Caco-2 (cell line): ENCODE measurements around the gene CLDN20. TPM values are rescaled to one million over a fixed set of nuclear protein-coding genes. Genes with fewer than 3 reads are reported as not detected.
A peak's percentile ranks its signal among the peaks of the same experiment; 100 is the strongest.

Source experiments
- BruUV-seq: library from RNA; stranded (reverse); fragments of 400-500 nt; replicated peaks from 2 replicates; lab custom pipeline; 2021; lab: Mats Ljungman, UMichigan
- CTCF ChIA-PET: fragments of 300-600 bp; sonication (Branson Sonifier 250); formaldehyde crosslinking; loops from one replicate; lab custom pipeline; 2022; ENCODE audit warnings: antibody characterized with exemption; lab: Charles Lee
- POLR2A ChIA-PET: fragments of 300-600 bp; sonication (Branson Sonifier 250); formaldehyde crosslinking; loops from one replicate; lab custom pipeline; 2022; ENCODE audit warnings: antibody characterized with exemption; lab: Charles Lee
- DNase-seq, 2 experiments: peaks; one replicate each; pipeline versions ENCODE4 v3.0.0 to v3.0.0-alpha.2; 2020 to 2022
- H3K27me3 ChIP-seq: replicated peaks from 2 replicates; pipeline ENCODE4 v1.6.0; 2011; ENCODE audit warnings: low read length; ENCODE audit not compliant: control insufficient read depth, insufficient read depth
- H3K36me3 ChIP-seq: 2 replicates; pipeline ENCODE4 v1.5.1; 2011; ENCODE audit warnings: low read length; ENCODE audit not compliant: control insufficient read depth, insufficient read depth
- H3K4me1 ChIP-seq: fragments of 250-450 bp; sonication (Bioruptor Pico); 2 replicates; pipeline ENCODE4 v1.5.1; 2020; ENCODE audit warnings: mild to moderate bottlenecking
- H3K4me3 ChIP-seq: 2 replicates; pipeline ENCODE4 v1.5.1; 2011; ENCODE audit warnings: low read depth, mild to moderate bottlenecking, control low read depth, low read length
- H3K9me3 ChIP-seq: fragments of 250-450 bp; sonication (Bioruptor Pico); 2 replicates; pipeline ENCODE4 v1.5.1; 2020; ENCODE audit warnings: mild to moderate bottlenecking, moderate library complexity
- H3K27ac Mint-ChIP-seq: one replicate; pipeline ENCODE4 v1.8.0; 2022; ENCODE audit warnings: mixed read lengths; ENCODE audit not compliant: unreplicated experiment
- H3K27me3 Mint-ChIP-seq: one replicate; pipeline ENCODE4 v1.8.0; 2022; ENCODE audit warnings: mixed read lengths; ENCODE audit not compliant: insufficient read depth, unreplicated experiment
- H3K36me3 Mint-ChIP-seq: one replicate; pipeline ENCODE4 v1.8.0; 2022; ENCODE audit warnings: mild to moderate bottlenecking, mixed read lengths; ENCODE audit not compliant: insufficient read depth, unreplicated experiment
- H3K4me1 Mint-ChIP-seq: one replicate; pipeline ENCODE4 v1.8.0; 2022; ENCODE audit warnings: low read depth, mixed read lengths; ENCODE audit not compliant: unreplicated experiment
- H3K4me3 Mint-ChIP-seq: one replicate; pipeline ENCODE4 v1.8.0; 2022; ENCODE audit warnings: mild to moderate bottlenecking, moderate library complexity, mixed read lengths; ENCODE audit not compliant: unreplicated experiment
- H3K9me3 Mint-ChIP-seq: one replicate; pipeline ENCODE4 v1.8.0; 2022; ENCODE audit warnings: mixed read lengths; ENCODE audit not compliant: unreplicated experiment
- intact Hi-C: fragments of 100-400 bp; cut with micrococcal nuclease; formaldehyde crosslinking; loops from one replicate; pipeline ENCODE4 v1.10.0; 2022; ENCODE audit not compliant: unreplicated experiment
- total RNA-seq: library from RNA; stranded (reverse); gene quantifications from 2 replicates; pipeline ENCODE4 v1.2.3, GENCODE V29; 2022
- TF ChIP-seq, protein P1 (sequence below), 2 experiments: fragments of 200-600 bp in 1 of 2; IDR thresholded peaks; 1 replicate in 1 of 2; 2 replicates in 1 of 2; pipeline versions ENCODE4 v1.5.1 to v1.8.0; 2011 to 2022; ENCODE audit warnings: antibody characterized with exemption in 1 of 2, control low read depth in 1 of 2, inconsistent platforms in 1 of 2, low read depth in 1 of 2, low read length in 1 of 2, mild to moderate bottlenecking in 1 of 2, moderate library complexity in 1 of 2; ENCODE audit not compliant: insufficient read depth in 1 of 2, severe bottlenecking in 1 of 2, unreplicated experiment in 1 of 2

CLDN20 gene
- total RNA-seq, 1 experiment from 2014 or later = not detected

DNA sequence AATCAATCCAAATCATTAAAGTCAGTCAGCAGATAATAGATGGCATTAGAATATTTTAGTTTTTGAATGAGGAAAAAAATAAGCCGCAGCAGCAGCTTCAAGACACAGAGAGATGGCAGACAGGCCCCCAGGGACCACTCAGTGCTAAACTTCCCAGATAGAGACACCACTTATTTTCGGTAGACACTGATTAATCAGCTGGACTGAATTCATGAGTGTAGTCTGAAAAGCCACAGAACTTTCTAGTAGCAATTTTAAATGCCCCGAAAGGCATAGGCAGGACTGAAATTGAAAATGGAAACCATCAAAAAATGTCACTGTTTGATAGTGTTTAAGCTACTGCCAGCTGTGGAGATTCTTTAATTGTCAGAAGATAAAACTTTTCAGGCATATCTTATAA lies 3.1 kb upstream of the CLDN20 start:
- Mint-ChIP-seq H3K27me3 (no peaks in the 10 kb centered on the region), H3K36me3 (peaks cover 27% of the 10 kb centered on the region), H3K27ac (no peak overlapping the region), H3K4me1 (no peaks in the 10 kb centered on the region), H3K4me3 (no peak overlapping the region), H3K9me3 (no peaks in the 10 kb centered on the region)
- POLR2A ChIA-PET = no interaction called here
- Histone ChIP-seq H3K4me1 (no peaks in the 10 kb centered on the region), H3K27me3 (no peaks in the 10 kb centered on the region), H3K9me3 (no peaks in the 10 kb centered on the region), H3K4me3 (no peak overlapping the region), H3K36me3 (no peaks in the 10 kb centered on the region)
- no TSS peak for BruUV-seq
- TF ChIP-seq, protein P1, sequence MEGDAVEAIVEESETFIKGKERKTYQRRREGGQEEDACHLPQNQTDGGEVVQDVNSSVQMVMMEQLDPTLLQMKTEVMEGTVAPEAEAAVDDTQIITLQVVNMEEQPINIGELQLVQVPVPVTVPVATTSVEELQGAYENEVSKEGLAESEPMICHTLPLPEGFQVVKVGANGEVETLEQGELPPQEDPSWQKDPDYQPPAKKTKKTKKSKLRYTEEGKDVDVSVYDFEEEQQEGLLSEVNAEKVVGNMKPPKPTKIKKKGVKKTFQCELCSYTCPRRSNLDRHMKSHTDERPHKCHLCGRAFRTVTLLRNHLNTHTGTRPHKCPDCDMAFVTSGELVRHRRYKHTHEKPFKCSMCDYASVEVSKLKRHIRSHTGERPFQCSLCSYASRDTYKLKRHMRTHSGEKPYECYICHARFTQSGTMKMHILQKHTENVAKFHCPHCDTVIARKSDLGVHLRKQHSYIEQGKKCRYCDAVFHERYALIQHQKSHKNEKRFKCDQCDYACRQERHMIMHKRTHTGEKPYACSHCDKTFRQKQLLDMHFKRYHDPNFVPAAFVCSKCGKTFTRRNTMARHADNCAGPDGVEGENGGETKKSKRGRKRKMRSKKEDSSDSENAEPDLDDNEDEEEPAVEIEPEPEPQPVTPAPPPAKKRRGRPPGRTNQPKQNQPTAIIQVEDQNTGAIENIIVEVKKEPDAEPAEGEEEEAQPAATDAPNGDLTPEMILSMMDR (IDR thresholded peaks at IDR 0.05; ENCODE audit: insufficient read depth in 1 of 2, low read depth in 1 of 2, low read length in 1 of 2, severe bottlenecking in 1 of 2, unreplicated experiment in 1 of 2) = no peak
- intact Hi-C loops = no loop called here
- CTCF ChIA-PET = no interaction called here
- DNase-seq = no peak

DNA sequence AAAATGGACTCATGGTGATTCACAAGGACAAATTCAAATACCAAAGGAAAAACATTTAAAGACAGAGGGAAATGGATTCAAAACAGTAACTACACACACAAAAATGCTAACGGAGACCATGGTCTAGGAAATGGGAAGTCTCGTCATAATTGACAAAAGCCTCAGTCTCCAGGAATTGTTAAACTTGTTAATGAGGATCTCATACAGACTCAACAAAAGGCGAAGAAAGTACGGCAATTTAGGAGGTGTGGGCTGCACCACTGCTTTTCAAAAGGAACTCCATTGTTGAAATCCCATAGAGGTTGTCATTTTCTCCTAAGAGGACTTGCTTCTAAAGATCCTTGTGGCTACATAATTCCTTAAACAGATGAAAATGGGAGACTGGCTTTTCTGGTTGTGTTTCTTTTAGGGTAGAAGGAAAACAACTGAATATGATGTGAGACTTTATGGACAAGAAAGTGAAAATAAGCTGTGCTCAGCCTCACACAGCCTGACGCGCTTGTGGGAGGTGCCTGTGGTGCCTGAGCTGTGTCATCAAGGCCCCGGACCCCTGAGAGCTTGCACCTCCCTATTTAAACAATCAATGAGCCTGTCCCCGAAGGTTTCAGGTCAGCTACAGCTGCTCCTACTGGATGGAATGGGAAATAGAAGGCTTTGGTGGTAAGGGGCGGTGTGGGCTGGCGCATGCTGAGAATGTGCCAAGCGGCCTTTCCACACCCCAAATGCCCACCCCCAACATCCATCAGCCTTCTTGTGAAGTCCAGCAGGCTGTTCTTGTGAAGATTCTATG lies 2.5 kb upstream of the CLDN20 start:
- TF ChIP-seq, protein P1 (IDR thresholded peaks at IDR 0.05; ENCODE audit: insufficient read depth in 1 of 2, low read depth in 1 of 2, low read length in 1 of 2, severe bottlenecking in 1 of 2, unreplicated experiment in 1 of 2) = no peak
- Mint-ChIP-seq H3K9me3 (no peaks in the 10 kb centered on the region), H3K4me3 (no peak overlapping the region), H3K36me3 (peaks cover 31% of the 10 kb centered on the region), H3K27ac (peak overlapping the region; percentile 29), H3K4me1 (no peaks in the 10 kb centered on the region), H3K27me3 (no peaks in the 10 kb centered on the region)
- ChIA-PET CTCF (no interaction called here), POLR2A (no interaction called here)
- no TSS peak for BruUV-seq
- Histone ChIP-seq H3K27me3 (no peaks in the 10 kb centered on the region), H3K4me3 (no peak overlapping the region), H3K4me1 (no peaks in the 10 kb centered on the region), H3K9me3 (no peaks in the 10 kb centered on the region), H3K36me3 (no peaks in the 10 kb centered on the region; the same call in 1 of the 2 replicates)
- intact Hi-C loops = no loop called here
- no peak for DNase-seq

DNA sequence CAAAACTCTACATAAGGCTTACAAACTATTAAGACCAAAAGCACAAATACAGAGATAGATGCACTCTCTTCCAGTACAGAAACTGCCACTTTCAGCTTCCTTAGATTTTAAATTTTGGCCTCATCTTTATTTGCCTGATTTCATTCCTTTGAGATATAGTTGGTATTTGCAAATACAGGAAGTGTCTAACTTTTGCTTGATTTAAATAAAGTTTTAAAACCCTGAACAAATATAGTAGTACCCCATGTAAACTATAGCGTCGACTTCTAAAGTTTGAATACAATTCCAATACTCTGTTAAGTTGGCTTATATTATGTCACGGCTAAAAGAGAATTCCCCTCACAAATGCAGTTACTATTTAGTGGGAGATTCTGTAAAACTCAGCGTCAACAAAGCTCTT lies 1.2 kb upstream of the CLDN20 start:
- TF ChIP-seq, protein P1 (IDR thresholded peaks at IDR 0.05; ENCODE audit: insufficient read depth in 1 of 2, low read depth in 1 of 2, low read length in 1 of 2, severe bottlenecking in 1 of 2, unreplicated experiment in 1 of 2) = no peak
- Mint-ChIP-seq H3K4me1 (no peaks in the 10 kb centered on the region), H3K9me3 (no peaks in the 10 kb centered on the region), H3K27ac (peak overlapping the region; percentile 29), H3K27me3 (no peaks in the 10 kb centered on the region), H3K36me3 (peaks cover 19% of the 10 kb centered on the region), H3K4me3 (no peak overlapping the region)
- no peaks in the 10 kb centered on the region for H3K9me3 ChIP-seq
- intact Hi-C loops = no loop called here
- H3K4me1 ChIP-seq = no peaks in the 10 kb centered on the region
- ChIA-PET CTCF (no interaction called here), POLR2A (interaction anchor here (0.6 kb wide), 1 partner anchor 186 kb away, joined by 3 read pairs; no protein-coding TSS in a partner anchor)
- peaks cover 1% of the 10 kb centered on the region for H3K36me3 ChIP-seq
- no peaks in the 10 kb centered on the region for H3K27me3 ChIP-seq
- no peak for DNase-seq
- BruUV-seq = no TSS peak
- H3K4me3 ChIP-seq = no peak overlapping the region
